SK-N-SH (cell line): ENCODE data around the gene DNAH11. TPM values are rescaled to one million over a fixed set of nuclear protein-coding genes. Genes with fewer than 3 reads are reported as not detected.

Experiments used
- CTCF ChIA-PET: fragments of 300-600, 350-600 bp; formaldehyde crosslinking; extraction: SDS; loops from one replicate; lab custom pipeline; 2021; lab: Yijun Ruan, JAX
- POLR2A ChIA-PET: fragments of 350-600 bp; sonication (Branson Sonifier 250); formaldehyde crosslinking; extraction: SDS; loops from one replicate; lab custom pipeline; 2020; ENCODE audit warnings: antibody characterized with exemption, inconsistent platforms; lab: Yijun Ruan, JAX
- DNase-seq: peaks from one replicate; pipeline ENCODE4 v3.0.0; 2012
- H2AFZ ChIP-seq: fragments of 200-600 bp; sonication (generic); 2 replicates; pipeline ENCODE4 v1.8.1; 2016; ENCODE audit warnings: antibody characterized with exemption, mild to moderate bottlenecking, low read depth
- H3F3A ChIP-seq: fragments of 200-600 bp; sonication (generic); replicated peaks from 2 replicates; pipeline ENCODE3; 2016; ENCODE audit warnings: antibody characterized with exemption, mild to moderate bottlenecking; ENCODE audit not compliant: insufficient read depth
- H3K27ac ChIP-seq, 2 experiments: fragments of 200-500 bp in 1 of 2; fragments of 200-600 bp in 1 of 2; sonication (Bioruptor generic) in 1 of 2; sonication (generic), shearing (Covaris generic) in 1 of 2; 2 replicates each; pipeline versions ENCODE4 v1.5.1 to v1.6.1; 2014 to 2016; ENCODE audit warnings: low read depth in 2 of 2, inconsistent platforms in 1 of 2, low read length in 1 of 2, mild to moderate bottlenecking in 1 of 2, mixed read lengths in 1 of 2
- H3K27me3 ChIP-seq: fragments of 200-600 bp; sonication (generic), shearing (Covaris generic); 2 replicates; pipeline ENCODE4 v1.6.1; 2016; ENCODE audit warnings: mixed run types; ENCODE audit not compliant: insufficient read depth
- H3K36me3 ChIP-seq, 2 experiments: fragments of 200-500 bp in 1 of 2; fragments of 200-600 bp in 1 of 2; sonication (Bioruptor generic) in 1 of 2; sonication (generic) in 1 of 2; replicated peaks in 1 of 2; 2 replicates each; pipeline versions ENCODE3 to v1.5.1; 2014 to 2016; ENCODE audit warnings: low read length in 1 of 2, mild to moderate bottlenecking in 1 of 2; ENCODE audit not compliant: insufficient read depth in 2 of 2, control insufficient read depth in 1 of 2
- H3K4me1 ChIP-seq, 2 experiments: fragments of 200-500 bp in 1 of 2; fragments of 200-600 bp in 1 of 2; sonication (Bioruptor generic) in 1 of 2; sonication (generic), shearing (Covaris generic) in 1 of 2; 2 replicates each; pipeline versions ENCODE4 v1.5.1 to v1.6.1; 2014 to 2016; ENCODE audit warnings: low read depth in 1 of 2, low read length in 1 of 2, mixed run types in 1 of 2; ENCODE audit not compliant: insufficient read depth in 2 of 2, control insufficient read depth in 1 of 2
- H3K4me2 ChIP-seq: fragments of 200-600 bp; sonication (generic), shearing (Covaris generic); 2 replicates; pipeline ENCODE4 v1.6.1; 2017; ENCODE audit warnings: mixed run types
- H3K4me3 ChIP-seq, 2 experiments: fragments of 200-500 bp in 1 of 2; fragments of 200-600 bp in 1 of 2; sonication (Bioruptor generic) in 1 of 2; sonication (generic), shearing (Covaris generic) in 1 of 2; 2 replicates each; pipeline versions ENCODE4 v1.5.1 to v1.8.1; 2014 to 2016; ENCODE audit warnings: low read depth in 2 of 2, inconsistent platforms in 1 of 2, low read length in 1 of 2, mild to moderate bottlenecking in 1 of 2, mixed read lengths in 1 of 2, moderate library complexity in 1 of 2
- H3K79me2 ChIP-seq: fragments of 200-600 bp; sonication (generic); 2 replicates; pipeline ENCODE4 v1.8.1; 2017; ENCODE audit warnings: mild to moderate bottlenecking; ENCODE audit not compliant: insufficient read depth
- H3K9ac ChIP-seq: fragments of 200-600 bp; sonication (generic); 2 replicates; pipeline ENCODE4 v1.6.1; 2017; ENCODE audit warnings: mixed run types
- H3K9me2 ChIP-seq: fragments of 200-600 bp; sonication (generic); 2 replicates; pipeline ENCODE4 v1.6.1; 2017; ENCODE audit warnings: mixed run types
- H3K9me3 ChIP-seq: fragments of 200-600 bp; sonication (generic); 2 replicates; pipeline ENCODE4 v1.6.1; 2017; ENCODE audit warnings: mixed run types, mild to moderate bottlenecking, moderate library complexity
- H4K20me1 ChIP-seq: fragments of 200-600 bp; sonication (generic); 2 replicates; pipeline ENCODE4 v1.6.1; 2017; ENCODE audit warnings: mild to moderate bottlenecking, mixed run types; ENCODE audit not compliant: insufficient read depth
- ELF1 ChIP-seq: IDR thresholded peaks from 2 replicates; pipeline ENCODE4 v1.4.0; 2012
- EP300 ChIP-seq, 2 experiments: IDR thresholded peaks; 2 replicates each; pipeline versions ENCODE4 v1.4.0 to v1.6.1; 2012; ENCODE audit warnings: borderline replicate concordance in 1 of 2, low read depth in 1 of 2, low read length in 1 of 2
- FOXJ3 ChIP-seq: sonication (generic); formaldehyde crosslinking; IDR thresholded peaks from 2 replicates; pipeline ENCODE4 v1.5.1; 2020; ENCODE audit warnings: mild to moderate bottlenecking, missing genetic modification reagents
- FOXM1 ChIP-seq: IDR thresholded peaks from 2 replicates; pipeline ENCODE4 v1.4.0; 2012; ENCODE audit warnings: low read depth, mild to moderate bottlenecking
- GABPA ChIP-seq: IDR thresholded peaks from 2 replicates; pipeline ENCODE4 v1.4.0; 2012; ENCODE audit warnings: low read depth, mild to moderate bottlenecking
- IRF3 ChIP-seq: fragments of 150-350 bp; IDR thresholded peaks from 2 replicates; pipeline ENCODE4 v1.6.1; 2016; ENCODE audit warnings: mild to moderate bottlenecking, low read depth, low read length
- MEF2A ChIP-seq: IDR thresholded peaks from 2 replicates; pipeline ENCODE4 v1.4.0; 2012; ENCODE audit warnings: low read depth, borderline replicate concordance
- MXI1 ChIP-seq: IDR thresholded peaks from 2 replicates; pipeline ENCODE4 v1.6.1; 2012; ENCODE audit warnings: mild to moderate bottlenecking, low read depth, low read length, improper control_type of control experiment
- PBX3 ChIP-seq: IDR thresholded peaks from 2 replicates; pipeline ENCODE4; 2012
- RAD21 ChIP-seq: IDR thresholded peaks from 2 replicates; pipeline ENCODE4 v1.6.1; 2012; ENCODE audit warnings: mild to moderate bottlenecking, low read length
- RCOR1 ChIP-seq: fragments of 150-350 bp; IDR thresholded peaks from 2 replicates; pipeline ENCODE4 v1.6.1; 2017; ENCODE audit warnings: antibody characterized with exemption, low read length
- REST ChIP-seq: IDR thresholded peaks from 2 replicates; pipeline ENCODE4 v1.6.1; 2012; ENCODE audit warnings: mild to moderate bottlenecking, low read depth, low read length, moderate library complexity
- RFX5 ChIP-seq: IDR thresholded peaks from 2 replicates; pipeline ENCODE4 v1.6.1; 2012; ENCODE audit warnings: mild to moderate bottlenecking, improper control_type of control experiment, low read length
- SIN3A ChIP-seq: IDR thresholded peaks from 2 replicates; pipeline ENCODE4 v1.6.1; 2012; ENCODE audit warnings: low read depth, mild to moderate bottlenecking, low read length, moderate library complexity, borderline replicate concordance
- TCF12 ChIP-seq: IDR thresholded peaks from 2 replicates; pipeline ENCODE4 v1.4.0; 2012
- TEAD4 ChIP-seq: IDR thresholded peaks from 2 replicates; pipeline ENCODE4 v1.4.0; 2012; ENCODE audit warnings: mild to moderate bottlenecking, borderline replicate concordance; ENCODE audit not compliant: insufficient read depth
- USF2 ChIP-seq: fragments of 150-350 bp; IDR thresholded peaks from 2 replicates; pipeline ENCODE4 v1.6.1; 2017; ENCODE audit warnings: antibody characterized with exemption, low read length, low read depth, borderline replicate concordance
- YY1 ChIP-seq: IDR thresholded peaks from 2 replicates; pipeline ENCODE4 v1.4.0; 2012; ENCODE audit warnings: low read depth, mild to moderate bottlenecking
- ZBTB33 ChIP-seq: IDR thresholded peaks from 2 replicates; pipeline ENCODE4 v1.4.0; 2012; ENCODE audit warnings: low read depth, borderline replicate concordance
- WGBS: methylation state at CpG from one replicate; pipeline ENCODE4 v1.1.6; 2017; ENCODE audit warnings: low lambda C conversion rate; 5-methylcytosine and 5-hydroxymethylcytosine counted together
- polyA plus RNA-seq, 3 experiments: library from polyadenylated mRNA; depleted of rRNA; stranded (reverse); fragments of >200 nt; gene quantifications; 2 replicates each; pipeline ENCODE4 v1.2.3, GENCODE V29; 2012

DNAH11 gene
- polyA plus RNA-seq, 1 of the 3 experiments (the other 2 are of a cell fraction) = 0.77 TPM

- TF ChIP-seq ZBTB33 (no peak), EP300 (IDR thresholded peaks at IDR 0.05; ENCODE audit: borderline replicate concordance in 1 of 2, low read depth in 1 of 2, low read length in 1 of 2) (no peak), IRF3 (no peak), TCF12 (peak; percentile 13; the same call in 1 of the 2 replicates)
Measured at GRCh38 chr7:21617916-21618390, 75.1 kb downstream of the DNAH11 start (continued).

GRCh38 chr7:21618706-21619105 lies 75.9 kb downstream of the DNAH11 start:
- Histone ChIP-seq H3K27me3 (no peaks in the 10 kb centered on the region), H3K9ac (0 out of 2 replicates have a peak overlapping the region, but pooled peaks have one; percentile 45), H3K4me3 (no peak overlapping the region), H3K9me2 (no peaks in the 10 kb centered on the region), H3K79me2 (no peaks in the 10 kb centered on the region), H3F3A (peaks cover 13% of the 10 kb centered on the region), H4K20me1 (no peaks in the 10 kb centered on the region), H3K27ac (peak overlapping the region in 1 of 2 experiments; percentile 67; a peak in 2 of 4 replicates), H3K4me2 (0 out of 2 replicates have a peak overlapping the region, but pooled peaks have one; percentile 60), H3K9me3 (no peaks in the 10 kb centered on the region), H3K4me1 (0 out of 4 replicates have a peak, but pooled peaks cover 0 to 7% of the 10 kb centered on the region in 2 experiments), H2AFZ (no peak overlapping the region), H3K36me3 (no peaks in the 10 kb centered on the region)
- WGBS = 25% methylated on average over 8 of the region's 8 CpGs
- no peak for DNase-seq
- CTCF ChIA-PET = no interaction called here
- TF ChIP-seq TCF12 (no peak), RCOR1 (no peak), USF2 (no peak), RAD21 (no peak), RFX5 (no peak), FOXM1 (no peak), GABPA (no peak)
- POLR2A ChIA-PET = no interaction called here

GRCh38 chr7:21620054-21620453 lies 77.2 kb downstream of the DNAH11 start:
- H3K27me3 ChIP-seq = no peaks in the 10 kb centered on the region
- no peaks in the 10 kb centered on the region for H3K79me2 ChIP-seq
- ChIA-PET CTCF (no interaction called here), POLR2A (no interaction called here)
- no peak overlapping the region for H2AFZ ChIP-seq
- H3K4me3 ChIP-seq = no peak overlapping the region
- H3K9me3 ChIP-seq = no peaks in the 10 kb centered on the region
- 0 out of 4 replicates have a peak, but pooled peaks cover 0 to 7% of the 10 kb centered on the region in 2 experiments for H3K4me1 ChIP-seq
- no peak overlapping the region for H3K4me2 ChIP-seq
- no peaks in the 10 kb centered on the region for H4K20me1 ChIP-seq
- H3F3A ChIP-seq = peaks cover 13% of the 10 kb centered on the region
- H3K27ac ChIP-seq = no peak overlapping the region
- no peaks in the 10 kb centered on the region for H3K36me3 ChIP-seq
- WGBS = 25% methylated on average over 2 of the region's 2 CpGs
- no peak for DNase-seq
- H3K9me2 ChIP-seq = no peaks in the 10 kb centered on the region
- H3K9ac ChIP-seq = no peak overlapping the region
- TF ChIP-seq YY1 = no peak
- TF ChIP-seq TEAD4 = no peak
- TF ChIP-seq SIN3A = no peak
- no peak for TF ChIP-seq REST
- TF ChIP-seq MXI1 = no peak
- no peak for TF ChIP-seq MEF2A
- no peak for TF ChIP-seq FOXJ3 (CRISPR knock-in tag)
- no peak for TF ChIP-seq ELF1
- no peak for TF ChIP-seq PBX3
